IMR-90 (cell line): ENCODE results near the gene FAM131C.

Source experiments
- CEBPB ChIP-seq: IDR thresholded peaks from 2 replicates; pipeline ENCODE4 v1.6.1; 2012; ENCODE audit warnings: low read depth, low read length, improper control_type of control experiment
- FOS ChIP-seq: fragments of 150-350 bp; IDR thresholded peaks from 2 replicates; pipeline ENCODE4 v1.6.1; 2016; ENCODE audit warnings: low read depth, low read length
- MAFK ChIP-seq: IDR thresholded peaks from 2 replicates; pipeline ENCODE4 v1.6.1; 2012; ENCODE audit warnings: low read depth, low read length, improper control_type of control experiment
- MAZ ChIP-seq: IDR thresholded peaks from 2 replicates; pipeline ENCODE4 v1.6.1; 2012; ENCODE audit warnings: low read depth, mild to moderate bottlenecking, low read length, improper control_type of control experiment, moderate library complexity, borderline replicate concordance
- POLR2A ChIP-seq: IDR thresholded peaks from 2 replicates; pipeline ENCODE4 v1.6.1; 2012; ENCODE audit warnings: mild to moderate bottlenecking, low read depth, low read length
- RAD21 ChIP-seq: IDR thresholded peaks from 2 replicates; pipeline ENCODE4 v1.6.1; 2012; ENCODE audit warnings: low read length, improper control_type of control experiment
- RCOR1 ChIP-seq: IDR thresholded peaks from 2 replicates; pipeline ENCODE4 v1.6.1; 2012; ENCODE audit warnings: mild to moderate bottlenecking, low read length, improper control_type of control experiment; ENCODE audit not compliant: insufficient replicate concordance
- TF ChIP-seq, protein P1 (sequence below): conservative IDR thresholded peaks from 2 replicates; pipeline ENCODE4 v1.5.1; 2012; ENCODE audit warnings: mild to moderate bottlenecking, low read depth, low read length, improper control_type of control experiment
- TF ChIP-seq, protein P2 (sequence below): fragments of 150-350 bp; IDR thresholded peaks from 2 replicates; pipeline ENCODE4 v1.6.1; 2017; ENCODE audit warnings: mild to moderate bottlenecking, antibody characterized with exemption, low read length, low read depth

DNA sequence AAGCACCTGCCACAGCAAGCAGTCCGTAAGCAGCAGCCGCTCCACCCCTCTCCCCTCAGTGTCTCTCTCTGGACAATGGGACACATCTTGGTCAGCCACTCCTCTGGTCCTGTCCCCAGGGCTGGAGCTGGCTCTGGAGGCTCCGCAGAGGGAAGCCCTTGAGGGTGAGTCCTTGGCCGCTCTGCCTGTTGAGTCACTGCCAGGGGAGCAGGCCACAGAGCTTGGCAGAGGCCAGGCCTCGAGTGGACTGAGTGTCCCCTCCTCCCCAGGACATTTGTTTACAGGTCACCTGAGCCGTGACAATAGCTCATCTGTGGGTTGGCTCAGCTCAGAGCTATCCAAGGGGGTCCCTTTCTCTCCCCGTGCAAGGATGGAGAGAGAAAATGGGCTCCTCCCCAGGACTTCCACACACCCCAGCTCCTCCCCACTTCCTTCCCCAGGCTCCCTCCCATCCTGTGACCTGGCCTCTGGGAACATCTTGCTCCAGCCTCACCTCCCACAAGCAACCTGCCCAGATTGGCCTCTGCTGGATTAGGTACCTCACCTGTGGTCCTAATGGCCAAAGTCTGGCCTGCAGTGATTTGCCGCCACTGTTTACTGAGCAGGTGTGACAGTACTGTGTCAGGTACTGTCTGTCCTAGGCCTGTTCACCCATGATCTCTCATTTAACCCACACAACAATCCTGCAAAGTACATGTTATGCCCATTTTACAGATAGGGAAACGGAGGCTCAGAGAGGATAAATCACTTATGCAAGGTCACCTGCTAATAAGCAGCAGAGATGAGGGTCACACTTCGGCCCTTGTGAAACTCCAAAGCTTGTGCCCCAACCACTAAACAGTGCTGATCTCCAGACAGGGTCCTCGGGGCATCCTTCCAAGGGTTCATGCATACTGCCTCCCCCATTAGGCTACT is 4.8 kb downstream of the FAM131C start:
- TF ChIP-seq MAZ: no peak
- no peak for TF ChIP-seq CEBPB
- no peak for TF ChIP-seq POLR2A
- TF ChIP-seq MAFK: no peak
- TF ChIP-seq, protein P1, sequence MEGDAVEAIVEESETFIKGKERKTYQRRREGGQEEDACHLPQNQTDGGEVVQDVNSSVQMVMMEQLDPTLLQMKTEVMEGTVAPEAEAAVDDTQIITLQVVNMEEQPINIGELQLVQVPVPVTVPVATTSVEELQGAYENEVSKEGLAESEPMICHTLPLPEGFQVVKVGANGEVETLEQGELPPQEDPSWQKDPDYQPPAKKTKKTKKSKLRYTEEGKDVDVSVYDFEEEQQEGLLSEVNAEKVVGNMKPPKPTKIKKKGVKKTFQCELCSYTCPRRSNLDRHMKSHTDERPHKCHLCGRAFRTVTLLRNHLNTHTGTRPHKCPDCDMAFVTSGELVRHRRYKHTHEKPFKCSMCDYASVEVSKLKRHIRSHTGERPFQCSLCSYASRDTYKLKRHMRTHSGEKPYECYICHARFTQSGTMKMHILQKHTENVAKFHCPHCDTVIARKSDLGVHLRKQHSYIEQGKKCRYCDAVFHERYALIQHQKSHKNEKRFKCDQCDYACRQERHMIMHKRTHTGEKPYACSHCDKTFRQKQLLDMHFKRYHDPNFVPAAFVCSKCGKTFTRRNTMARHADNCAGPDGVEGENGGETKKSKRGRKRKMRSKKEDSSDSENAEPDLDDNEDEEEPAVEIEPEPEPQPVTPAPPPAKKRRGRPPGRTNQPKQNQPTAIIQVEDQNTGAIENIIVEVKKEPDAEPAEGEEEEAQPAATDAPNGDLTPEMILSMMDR: no peak
- TF ChIP-seq, protein P2, sequence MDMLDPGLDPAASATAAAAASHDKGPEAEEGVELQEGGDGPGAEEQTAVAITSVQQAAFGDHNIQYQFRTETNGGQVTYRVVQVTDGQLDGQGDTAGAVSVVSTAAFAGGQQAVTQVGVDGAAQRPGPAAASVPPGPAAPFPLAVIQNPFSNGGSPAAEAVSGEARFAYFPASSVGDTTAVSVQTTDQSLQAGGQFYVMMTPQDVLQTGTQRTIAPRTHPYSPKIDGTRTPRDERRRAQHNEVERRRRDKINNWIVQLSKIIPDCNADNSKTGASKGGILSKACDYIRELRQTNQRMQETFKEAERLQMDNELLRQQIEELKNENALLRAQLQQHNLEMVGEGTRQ: no peak
- TF ChIP-seq FOS: no peak
- no peak for TF ChIP-seq RCOR1
- no peak for TF ChIP-seq RAD21
